ENCODE measurements around the gene AZIN2. TPM values are rescaled to one million over a fixed set of nuclear protein-coding genes. Genes with fewer than 3 reads are reported as not detected.
"Not testable (repeated sequence)": the region's sequence is repeated elsewhere in the genome, so short reads cannot be mapped to it uniquely, and the experiment has no call there.

The AZIN2 gene
- polyA plus RNA-seq, 1 experiment: 6.4 TPM

DNA sequence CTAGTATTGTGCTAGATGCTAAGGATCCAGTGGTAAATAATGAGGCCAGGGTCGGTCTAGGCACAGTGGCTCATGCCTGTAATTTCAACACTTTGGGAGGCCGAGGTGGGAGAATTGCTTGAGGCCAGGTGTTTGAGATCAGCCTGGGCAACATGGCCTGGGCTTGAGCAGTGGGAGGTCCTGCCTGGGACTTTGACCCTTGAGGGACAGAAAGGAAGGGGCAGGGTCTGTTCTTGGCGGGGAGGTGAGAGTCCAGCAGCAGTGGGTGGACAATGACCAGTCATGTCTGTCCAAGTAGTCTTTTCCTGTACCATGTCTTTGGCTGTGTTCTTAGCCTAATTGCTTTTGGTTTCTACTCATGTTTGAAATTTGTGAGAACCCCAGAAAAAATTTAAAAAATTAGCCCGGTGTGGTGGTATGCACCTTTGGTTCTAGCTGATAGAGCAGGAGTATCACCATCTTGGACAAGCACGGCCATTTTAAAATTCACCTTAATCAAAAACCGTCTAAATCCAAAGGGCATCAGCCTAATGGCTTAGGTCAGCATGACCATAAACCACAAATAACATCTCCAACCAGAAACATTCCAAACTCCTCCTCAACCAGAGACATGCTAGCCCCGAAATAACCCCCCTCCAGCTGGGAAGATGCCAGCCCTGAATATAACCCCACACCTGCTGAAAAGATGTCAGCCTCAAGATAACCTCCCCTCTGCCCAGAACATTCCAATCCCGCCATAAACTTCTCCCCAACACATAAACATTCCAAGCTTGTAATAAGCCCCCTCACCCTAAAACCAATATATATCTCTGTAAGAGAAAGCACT is 37.5 kb upstream of the AZIN2 start:
- TF ChIP-seq, protein P1, sequence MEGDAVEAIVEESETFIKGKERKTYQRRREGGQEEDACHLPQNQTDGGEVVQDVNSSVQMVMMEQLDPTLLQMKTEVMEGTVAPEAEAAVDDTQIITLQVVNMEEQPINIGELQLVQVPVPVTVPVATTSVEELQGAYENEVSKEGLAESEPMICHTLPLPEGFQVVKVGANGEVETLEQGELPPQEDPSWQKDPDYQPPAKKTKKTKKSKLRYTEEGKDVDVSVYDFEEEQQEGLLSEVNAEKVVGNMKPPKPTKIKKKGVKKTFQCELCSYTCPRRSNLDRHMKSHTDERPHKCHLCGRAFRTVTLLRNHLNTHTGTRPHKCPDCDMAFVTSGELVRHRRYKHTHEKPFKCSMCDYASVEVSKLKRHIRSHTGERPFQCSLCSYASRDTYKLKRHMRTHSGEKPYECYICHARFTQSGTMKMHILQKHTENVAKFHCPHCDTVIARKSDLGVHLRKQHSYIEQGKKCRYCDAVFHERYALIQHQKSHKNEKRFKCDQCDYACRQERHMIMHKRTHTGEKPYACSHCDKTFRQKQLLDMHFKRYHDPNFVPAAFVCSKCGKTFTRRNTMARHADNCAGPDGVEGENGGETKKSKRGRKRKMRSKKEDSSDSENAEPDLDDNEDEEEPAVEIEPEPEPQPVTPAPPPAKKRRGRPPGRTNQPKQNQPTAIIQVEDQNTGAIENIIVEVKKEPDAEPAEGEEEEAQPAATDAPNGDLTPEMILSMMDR (IDR thresholded peaks at IDR 0.05; ENCODE audit: insufficient read depth, low read depth, low read length): no peak
- no peak for DNase-seq (ENCODE audit: low read depth)
- Histone ChIP-seq H3K36me3 (ENCODE audit: control insufficient read depth, insufficient read depth, low read length) (no peaks in the 10 kb centered on the region), H3K27me3 (ENCODE audit: control insufficient read depth, insufficient read depth, low read length) (no peaks in the 10 kb centered on the region; the same call in 1 of the 2 replicates), H3K4me3 (ENCODE audit: low read depth, low read length) (no peak overlapping the region)
- ChIA-PET POLR2A (no interaction called here), CTCF (interaction anchor here (0.7 kb wide), 2 partner anchors 11 to 42 kb away, joined by 3 to 4 read pairs; no protein-coding TSS in a partner anchor)

DNA sequence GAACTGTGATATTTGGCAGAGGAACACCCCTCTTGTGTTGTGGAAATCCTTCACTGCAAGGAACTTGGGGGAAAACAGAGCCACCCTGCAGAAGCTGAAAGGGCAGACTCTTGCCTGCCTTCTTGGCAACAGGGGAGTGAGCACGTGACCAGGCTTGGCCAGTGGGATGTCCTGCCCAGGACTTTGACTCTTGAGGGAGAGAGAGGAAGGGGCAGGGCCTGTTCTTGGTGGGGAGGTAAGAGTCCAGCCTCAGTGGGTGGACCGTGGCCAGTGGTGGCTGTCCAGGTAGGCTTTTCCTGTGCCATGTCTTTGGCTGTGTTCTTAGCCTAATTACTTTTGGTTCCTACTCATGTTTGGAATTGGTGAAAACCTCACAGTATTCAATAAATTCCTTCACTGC is 35.7 kb upstream of the AZIN2 start:
- CTCF ChIA-PET: no interaction called here
- no peak overlapping the region for H3K4me3 ChIP-seq (ENCODE audit: low read depth, low read length)
- no peaks in the 10 kb centered on the region; the same call in 1 of the 2 replicates for H3K27me3 ChIP-seq (ENCODE audit: control insufficient read depth, insufficient read depth, low read length)
- TF ChIP-seq, protein P1 (IDR thresholded peaks at IDR 0.05; ENCODE audit: insufficient read depth, low read depth, low read length): no peak
- DNase-seq (ENCODE audit: low read depth): no peak
- H3K36me3 ChIP-seq (ENCODE audit: control insufficient read depth, insufficient read depth, low read length): no peaks in the 10 kb centered on the region
- POLR2A ChIA-PET: no interaction called here

DNA sequence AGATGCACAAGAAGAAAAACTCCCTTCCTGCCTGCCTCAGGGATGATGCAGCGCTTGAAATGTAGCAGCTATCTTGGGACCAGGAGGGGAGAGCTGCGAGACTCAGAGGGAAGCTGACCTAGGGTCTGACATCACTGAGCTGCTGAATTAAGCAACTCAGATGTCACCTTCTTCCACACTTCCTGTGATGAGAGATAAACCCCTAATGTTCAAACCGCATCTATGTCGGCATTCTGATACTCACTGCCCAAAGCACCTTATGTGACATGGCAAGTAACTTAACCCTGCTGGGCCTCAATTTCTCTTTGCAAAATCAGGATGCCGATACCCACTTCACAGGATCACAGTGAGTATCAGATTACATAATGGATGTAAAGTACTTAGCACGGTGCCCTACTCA is 35.1 kb upstream of the AZIN2 start:
- ChIA-PET POLR2A (no interaction called here), CTCF (interaction anchor here (2.0 kb wide), 1 partner anchor 10 kb away, joined by 5 read pairs; no protein-coding TSS in a partner anchor)
- TF ChIP-seq, protein P1 (IDR thresholded peaks at IDR 0.05; ENCODE audit: insufficient read depth, low read depth, low read length): no peak
- Histone ChIP-seq H3K4me3 (ENCODE audit: low read depth, low read length) (no peak overlapping the region), H3K27me3 (ENCODE audit: control insufficient read depth, insufficient read depth, low read length) (no peaks in the 10 kb centered on the region; the same call in 1 of the 2 replicates), H3K36me3 (ENCODE audit: control insufficient read depth, insufficient read depth, low read length) (no peaks in the 10 kb centered on the region)
- no peak for DNase-seq (ENCODE audit: low read depth)

DNA sequence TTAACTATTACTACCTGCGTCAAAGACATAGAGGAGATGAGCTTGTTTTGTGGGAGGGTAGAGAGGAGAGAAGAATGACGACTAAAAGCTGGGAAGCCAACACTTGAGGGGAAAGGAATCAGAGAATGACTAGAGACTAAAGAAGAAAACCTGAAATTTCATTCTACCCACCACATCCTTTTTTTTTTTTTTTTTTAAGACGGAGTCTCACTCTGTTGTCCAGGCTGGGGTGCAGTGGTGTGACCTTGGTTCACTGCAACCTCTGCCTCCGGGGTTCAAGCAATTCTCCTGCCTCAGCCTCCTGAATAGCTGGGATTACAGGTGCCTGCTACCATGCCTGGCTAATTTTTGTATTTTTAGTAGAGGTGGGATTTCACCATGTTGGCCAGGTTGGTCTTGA is 34.7 kb upstream of the AZIN2 start:
- DNase-seq (ENCODE audit: low read depth); H3K4me3 ChIP-seq (ENCODE audit: low read depth, low read length); H3K27me3 ChIP-seq (ENCODE audit: control insufficient read depth, insufficient read depth, low read length); H3K36me3 ChIP-seq (ENCODE audit: control insufficient read depth, insufficient read depth, low read length); POLR2A ChIA-PET: not testable (repeated sequence)
- CTCF ChIA-PET: interaction anchor here (2.0 kb wide), 1 partner anchor 10 kb away, joined by 5 read pairs; no protein-coding TSS in a partner anchor

DNA sequence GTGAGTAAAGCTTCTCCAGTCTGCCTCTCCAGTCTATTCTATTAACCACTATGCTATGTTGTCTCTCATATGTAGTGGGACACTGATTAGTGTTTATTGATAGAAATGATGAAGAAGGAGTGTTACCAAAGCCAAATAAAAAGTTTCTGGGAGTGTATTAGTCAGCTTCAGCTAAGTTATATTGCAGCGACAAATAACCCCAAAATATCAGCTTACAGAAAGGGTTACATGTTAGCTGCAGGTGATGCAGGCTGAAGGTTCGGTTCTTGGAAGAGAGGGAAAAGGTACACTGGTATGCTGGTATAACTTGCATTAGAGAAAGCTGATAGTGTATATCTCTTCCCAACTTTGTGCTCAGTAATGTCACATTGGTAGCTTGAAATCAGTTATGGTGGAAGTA is 33.7 kb upstream of the AZIN2 start:
- TF ChIP-seq, protein P1 (IDR thresholded peaks at IDR 0.05; ENCODE audit: insufficient read depth, low read depth, low read length): no peak
- ChIA-PET POLR2A (no interaction called here), CTCF (interaction anchor here (1.6 to 2.0 kb wide), 2 partner anchors 9 to 114 kb away, joined by 5 read pairs; no protein-coding TSS in a partner anchor)
- Histone ChIP-seq H3K36me3 (ENCODE audit: control insufficient read depth, insufficient read depth, low read length) (no peaks in the 10 kb centered on the region), H3K27me3 (ENCODE audit: control insufficient read depth, insufficient read depth, low read length) (no peaks in the 10 kb centered on the region; the same call in 1 of the 2 replicates), H3K4me3 (ENCODE audit: low read depth, low read length) (no peak overlapping the region)
- DNase-seq (ENCODE audit: low read depth): no peak

Data from BJ (cell line).